Stimulated activated CD4-positive, alpha-beta T cell treated with anti-CD3 and anti-CD28 coated beads, Interleukin-2, amount 100 ng/mL, for 48 hours (primary cell): ENCODE results near the gene IDH3A.

Source experiments
- DNase-seq, 2 donors: peaks; one replicate each; pipeline ENCODE4 v3.0.0-alpha.2; 2020

Gene IDH3A

DNA sequence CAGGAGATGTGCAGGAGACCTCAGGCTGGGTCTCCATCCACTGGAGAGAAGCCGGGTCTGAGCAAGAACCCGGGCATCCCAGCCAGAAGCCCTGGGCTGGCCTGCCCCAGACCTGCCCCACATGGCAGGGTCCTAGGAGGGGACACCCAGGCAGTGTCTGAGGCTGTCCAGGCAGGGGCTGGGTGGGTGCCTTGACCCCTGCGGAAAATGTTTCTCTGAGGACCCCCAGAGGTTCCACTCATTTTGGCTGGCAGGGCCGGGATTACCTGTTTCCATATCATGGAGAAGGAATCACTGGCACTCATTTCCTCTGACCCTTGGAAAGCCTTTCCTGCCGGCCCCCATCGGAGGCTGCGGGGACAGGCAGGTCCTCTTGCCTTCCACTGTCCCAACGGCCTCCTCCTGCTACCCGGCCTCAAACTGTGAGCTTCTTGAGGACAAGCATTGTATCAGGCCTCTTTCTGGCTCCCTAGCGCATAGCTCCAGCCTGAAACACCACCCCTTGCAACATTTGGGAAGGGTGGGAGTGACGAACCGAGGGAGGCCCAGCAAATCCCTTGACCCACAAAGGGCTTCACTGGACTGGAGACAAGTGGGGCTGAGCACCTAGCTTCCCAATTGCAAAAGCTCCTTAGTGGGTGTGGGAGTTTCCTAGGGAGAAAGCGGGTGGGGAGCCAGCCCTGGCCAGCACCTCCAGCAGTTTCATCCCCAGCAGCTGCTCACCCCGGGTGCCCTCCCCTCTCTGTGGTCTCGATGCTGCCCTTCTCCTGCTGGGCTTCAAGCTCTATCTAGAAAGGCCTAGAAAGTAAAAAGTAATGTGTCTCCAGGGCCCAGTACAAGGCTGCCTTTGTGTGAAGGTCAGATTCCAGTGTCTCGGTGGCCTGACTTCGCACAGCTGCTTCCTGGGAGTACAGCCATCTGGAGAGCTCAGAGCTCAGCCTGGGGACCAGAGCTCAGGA is 55.5 kb downstream of the IDH3A start:
- DNase-seq, result no peak

DNA sequence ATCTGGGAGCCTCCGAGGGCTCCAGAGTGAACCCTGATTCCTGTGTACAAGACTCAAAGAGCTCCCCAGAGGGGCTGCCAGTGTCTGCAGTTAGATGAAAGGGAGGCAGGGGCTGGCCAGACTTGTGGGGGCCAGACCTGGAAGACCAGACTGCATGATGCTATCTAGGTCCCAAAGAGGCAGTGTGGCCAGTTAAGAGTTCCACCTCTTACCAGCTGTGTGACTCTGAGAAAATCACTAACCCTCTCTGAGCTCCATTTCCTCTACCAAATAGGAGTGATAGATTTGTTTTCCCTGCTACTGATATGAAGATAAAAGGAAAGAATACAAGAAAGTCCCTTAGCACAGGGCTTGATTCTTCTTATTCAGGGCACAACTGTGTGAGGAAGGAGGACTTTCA is 56.2 kb downstream of the IDH3A start:
- no peak for DNase-seq

DNA sequence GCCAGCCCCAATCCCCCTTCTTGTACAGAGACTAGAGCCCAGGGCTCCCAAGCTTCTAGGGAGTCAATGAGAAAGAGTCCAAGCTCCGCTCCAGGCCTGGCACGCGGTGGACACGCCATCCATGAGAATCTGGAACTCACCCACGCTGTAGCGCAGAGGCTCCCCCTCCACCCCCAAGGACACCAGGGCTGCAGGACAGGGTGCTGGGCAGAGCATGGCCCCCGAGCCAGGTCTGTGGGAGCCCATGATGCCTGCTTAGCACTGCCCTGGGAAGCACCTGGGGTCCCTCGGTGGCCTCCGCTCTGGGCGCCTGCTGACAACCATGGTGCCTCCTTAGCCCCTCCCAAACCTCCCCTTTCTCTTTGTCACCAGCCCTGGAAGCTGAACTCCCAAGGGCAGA is 56.7 kb downstream of the IDH3A start:
- no peak for DNase-seq

DNA sequence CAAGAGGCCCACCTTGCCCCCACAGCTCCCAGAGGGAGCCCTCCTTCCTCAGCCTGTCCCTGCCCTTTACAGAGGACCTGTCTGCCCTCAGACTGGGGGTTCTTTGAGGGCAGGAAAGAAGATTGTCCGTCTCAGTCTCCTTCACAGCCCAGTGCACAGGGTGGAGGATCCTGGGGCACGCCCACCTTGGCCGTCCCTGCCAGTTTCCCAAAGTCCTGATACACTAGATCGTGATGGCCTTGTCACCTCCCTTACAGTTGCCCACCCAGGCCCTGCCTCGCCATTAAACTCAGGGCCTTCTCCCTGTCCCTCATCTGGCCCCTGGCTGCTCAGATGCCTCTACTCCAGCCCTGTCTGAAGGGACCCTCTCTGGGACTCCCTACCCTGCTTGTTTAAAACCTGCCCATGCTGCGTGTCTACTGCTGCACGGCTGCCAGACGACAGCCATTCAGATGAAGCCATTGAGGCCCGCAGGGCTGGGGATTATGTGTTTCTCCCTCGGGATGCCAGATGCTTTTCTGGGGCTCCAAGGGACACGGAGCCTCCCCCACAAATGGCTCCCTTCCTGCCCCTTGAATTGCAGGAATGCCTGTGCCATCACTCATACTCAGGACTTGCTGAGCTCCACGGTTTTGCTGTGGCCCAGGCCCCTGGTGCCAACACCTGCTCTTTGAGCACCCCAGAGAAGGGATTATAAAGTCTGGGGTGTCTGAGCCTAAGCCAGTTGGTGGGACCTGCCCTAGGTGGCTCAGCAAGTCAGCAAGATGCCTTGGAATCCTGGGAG is 57.4 kb downstream of the IDH3A start:
- no peak for DNase-seq

DNA sequence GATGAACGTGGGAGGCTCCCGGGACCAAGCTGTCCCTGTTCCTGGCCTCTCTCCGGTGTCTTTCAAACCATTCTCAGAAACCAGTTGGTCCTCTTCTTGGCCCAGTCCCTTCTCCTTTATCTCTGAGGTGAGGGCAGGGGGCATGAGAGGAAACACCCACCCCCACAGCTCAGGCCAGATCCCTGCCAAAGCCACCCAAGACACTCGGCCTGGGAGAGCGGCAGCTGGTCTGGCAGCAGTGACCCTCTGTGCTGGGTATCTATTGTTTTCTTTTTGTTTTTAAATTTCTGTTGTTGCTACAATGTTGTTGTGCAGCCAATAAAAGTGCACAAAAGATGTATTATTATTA is 57.9 kb downstream of the IDH3A start:
- no peak for DNase-seq

DNA sequence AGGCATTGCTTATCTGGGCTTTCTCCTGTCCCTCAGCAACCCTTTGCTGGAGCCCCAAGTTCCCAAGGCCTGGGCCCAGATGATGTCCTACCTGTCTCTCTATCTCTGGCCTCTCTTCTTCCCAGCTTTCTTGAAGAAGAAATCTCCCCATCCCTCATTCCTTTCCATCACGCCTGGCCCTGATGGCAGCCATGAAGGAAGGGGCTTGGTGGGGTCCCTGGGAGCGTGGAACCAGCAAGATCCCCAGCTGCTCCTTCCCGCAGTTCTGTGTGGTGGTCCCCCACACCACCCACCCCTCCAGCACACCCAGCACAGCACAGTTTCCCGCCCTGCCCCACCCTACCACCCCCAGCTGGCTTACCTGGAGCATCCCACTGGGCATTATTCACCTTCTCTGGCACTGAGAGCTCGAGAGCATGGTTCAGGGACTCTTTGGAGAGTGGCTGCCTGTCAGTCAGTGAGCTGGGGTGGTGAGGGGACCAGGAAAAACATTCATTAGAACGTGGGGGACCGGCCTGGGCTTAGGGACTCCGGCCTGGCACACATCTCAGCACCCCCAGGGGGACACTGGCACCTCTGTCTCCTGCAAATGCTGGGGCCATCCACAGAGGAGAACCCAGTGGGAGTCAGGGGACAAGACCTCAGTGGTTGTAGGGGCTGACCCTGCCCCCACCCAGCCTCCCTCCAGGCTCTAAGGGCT is 58.6 kb downstream of the IDH3A start:
- DNase-seq, result no peak

DNA sequence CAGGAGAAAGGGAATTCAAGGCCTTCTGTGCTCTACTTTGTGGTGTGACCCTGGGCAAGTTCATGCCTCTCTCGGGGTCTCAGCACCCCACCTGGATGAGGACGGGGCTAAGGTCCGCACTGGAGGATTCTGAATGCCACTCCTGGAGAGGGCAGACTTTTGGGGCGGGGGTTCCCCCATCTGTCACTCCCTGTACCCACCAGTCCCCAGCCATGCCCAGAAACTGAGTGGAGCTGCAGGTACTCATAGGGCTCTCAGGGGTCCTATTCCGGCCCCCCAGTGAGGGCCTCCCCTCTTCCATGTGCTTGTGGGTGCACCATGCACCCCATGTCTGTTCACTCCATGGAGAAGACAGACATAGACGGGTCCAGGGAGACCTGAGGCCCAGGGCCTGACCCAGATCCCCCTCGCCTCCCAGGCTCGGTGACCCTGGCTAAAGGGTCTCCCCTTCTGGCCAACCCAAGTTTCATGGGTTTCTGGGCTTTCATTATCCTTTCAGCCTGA is 59.2 kb downstream of the IDH3A start:
- no peak for DNase-seq

DNA sequence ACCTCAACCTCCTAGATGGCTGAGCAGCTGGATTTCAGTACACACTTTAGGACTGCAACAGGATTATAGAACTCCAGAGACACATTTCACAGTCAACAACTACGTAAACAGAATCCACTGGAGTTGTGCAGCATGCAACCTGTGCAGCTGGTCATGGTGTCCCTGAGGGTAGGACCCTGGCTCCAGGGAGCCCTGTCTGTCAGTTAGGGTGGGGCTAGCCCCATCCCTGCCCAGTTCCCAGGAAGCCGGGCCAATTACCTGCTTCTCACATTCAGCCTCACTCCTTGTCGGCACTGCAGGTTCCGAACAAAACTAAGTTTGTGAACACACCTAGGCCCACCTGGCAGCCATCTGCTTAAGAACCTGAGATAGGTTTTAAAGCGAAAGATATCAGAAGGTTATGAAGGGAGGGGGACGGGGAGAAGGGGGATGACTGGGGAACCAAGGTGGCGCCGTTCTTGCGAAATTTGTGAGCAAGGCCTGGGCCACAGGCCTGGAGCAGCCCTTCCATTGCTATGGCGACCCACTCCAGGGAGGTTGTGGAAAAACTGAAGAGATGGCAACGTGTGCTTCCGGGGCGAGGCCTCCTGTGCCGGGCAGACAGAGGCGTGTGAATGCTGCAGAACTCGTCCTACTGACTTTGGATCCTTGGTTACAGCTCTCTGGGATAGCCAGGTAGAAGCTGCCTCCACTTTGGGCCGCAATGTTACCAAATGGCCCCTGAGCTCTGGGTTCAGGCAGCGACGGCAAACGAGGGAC is 59.9 kb downstream of the IDH3A start:
- DNase-seq, result no peak

DNA sequence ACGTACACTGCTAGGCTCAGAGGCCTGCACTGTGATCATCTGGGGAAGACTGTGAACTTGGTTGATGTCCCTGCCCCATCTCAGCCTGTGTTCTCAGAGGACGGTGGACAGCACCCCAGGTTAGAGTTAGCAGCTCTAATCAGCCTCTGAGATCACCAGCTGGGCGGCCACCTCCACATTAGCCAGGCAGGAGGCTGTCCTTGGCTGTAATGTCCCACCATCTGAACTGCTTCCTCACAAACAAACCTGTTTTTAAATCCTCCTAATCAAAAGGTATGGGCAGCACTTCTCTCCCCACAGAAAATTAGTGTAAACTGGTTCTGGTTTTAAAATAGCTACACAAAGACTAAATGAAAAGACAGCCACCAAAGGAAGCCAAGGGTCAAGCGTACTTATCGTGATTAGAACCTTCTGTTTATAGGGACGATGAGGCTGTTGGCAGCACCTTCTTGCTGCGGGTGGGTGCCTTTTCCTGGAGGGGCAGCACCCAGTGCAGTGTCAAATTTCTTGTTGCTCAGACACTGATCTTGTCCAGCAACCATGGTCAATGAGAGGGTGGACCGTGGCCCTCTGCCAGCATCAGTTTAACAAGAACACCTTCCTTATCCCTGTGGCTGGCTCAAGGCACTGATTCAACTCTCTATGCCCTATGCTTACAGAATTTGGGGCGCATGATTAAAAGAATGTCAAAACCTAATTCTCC is 60.6 kb downstream of the IDH3A start:
- DNase-seq, result no peak

DNA sequence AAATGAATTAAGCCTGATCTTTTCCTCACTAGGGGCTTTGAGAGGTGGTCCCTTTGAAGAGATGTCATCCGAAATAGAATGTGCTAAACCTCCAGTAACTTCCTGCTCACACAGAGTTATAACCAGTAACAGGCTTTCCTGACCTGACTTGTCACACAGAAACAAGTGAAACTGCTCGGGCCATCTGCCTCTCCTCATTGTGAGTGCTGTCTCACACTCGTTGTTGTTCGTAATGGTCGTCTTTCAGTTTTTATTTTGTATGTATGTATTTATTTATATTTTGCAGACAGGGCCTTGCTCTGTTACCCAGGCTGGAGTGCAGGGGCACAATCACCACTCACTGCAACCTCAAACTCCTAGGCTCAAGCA is 61.2 kb downstream of the IDH3A start:
- DNase-seq, result no peak

DNA sequence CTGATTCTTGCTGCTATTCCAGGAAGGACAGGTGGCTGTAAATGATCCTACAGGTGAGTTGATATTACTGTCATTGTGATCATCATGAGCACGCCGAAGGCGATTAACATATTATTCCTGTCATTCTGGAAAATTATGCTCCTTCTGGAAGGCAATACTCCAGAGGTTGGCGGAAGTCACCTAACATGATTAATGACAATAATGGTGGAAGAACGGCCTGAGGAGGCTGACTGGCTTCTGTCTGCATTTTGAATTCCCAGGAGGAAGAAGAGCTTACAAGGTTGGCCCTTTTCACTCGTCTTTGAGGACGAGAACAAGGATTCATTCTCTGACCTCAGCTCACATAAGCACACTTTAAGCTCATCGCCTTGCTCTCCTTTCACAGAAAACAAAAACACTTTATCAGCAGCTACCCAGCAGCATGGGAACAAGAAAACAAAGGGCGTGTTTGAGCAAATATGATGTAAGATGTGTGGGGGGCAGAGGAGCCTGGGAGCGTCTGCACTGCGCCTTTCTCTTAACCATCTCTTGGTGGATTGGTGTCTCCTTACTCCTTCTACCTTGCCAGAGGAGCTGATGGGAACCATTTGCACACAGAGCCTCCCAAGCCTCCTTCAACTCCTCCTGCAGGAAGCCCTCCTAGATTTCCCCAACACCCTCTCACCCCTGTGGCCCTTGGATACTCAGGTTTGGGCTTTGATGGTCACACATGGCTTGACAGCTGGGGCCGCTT is 62.2 kb downstream of the IDH3A start:
- DNase-seq, result no peak

DNA sequence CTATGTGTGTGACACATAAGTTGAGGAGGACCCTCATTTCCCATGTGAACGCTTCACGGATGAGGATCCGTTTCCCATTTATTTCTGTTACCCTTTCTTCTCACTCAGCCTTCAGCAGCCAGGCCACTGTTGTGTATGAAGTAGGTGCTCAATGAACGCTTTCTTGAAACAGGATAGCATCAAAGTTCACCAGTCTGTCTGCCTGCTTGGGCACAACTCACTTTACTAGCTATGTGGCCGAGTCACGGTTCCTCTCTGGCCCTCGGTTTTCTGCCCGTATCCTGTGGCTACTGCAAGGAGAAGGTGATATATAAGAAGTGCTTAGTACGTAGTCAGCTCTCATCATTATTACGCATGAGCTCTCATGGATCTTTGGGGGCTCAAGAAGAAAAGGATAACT is 62.8 kb downstream of the IDH3A start:
- no peak for DNase-seq

DNA sequence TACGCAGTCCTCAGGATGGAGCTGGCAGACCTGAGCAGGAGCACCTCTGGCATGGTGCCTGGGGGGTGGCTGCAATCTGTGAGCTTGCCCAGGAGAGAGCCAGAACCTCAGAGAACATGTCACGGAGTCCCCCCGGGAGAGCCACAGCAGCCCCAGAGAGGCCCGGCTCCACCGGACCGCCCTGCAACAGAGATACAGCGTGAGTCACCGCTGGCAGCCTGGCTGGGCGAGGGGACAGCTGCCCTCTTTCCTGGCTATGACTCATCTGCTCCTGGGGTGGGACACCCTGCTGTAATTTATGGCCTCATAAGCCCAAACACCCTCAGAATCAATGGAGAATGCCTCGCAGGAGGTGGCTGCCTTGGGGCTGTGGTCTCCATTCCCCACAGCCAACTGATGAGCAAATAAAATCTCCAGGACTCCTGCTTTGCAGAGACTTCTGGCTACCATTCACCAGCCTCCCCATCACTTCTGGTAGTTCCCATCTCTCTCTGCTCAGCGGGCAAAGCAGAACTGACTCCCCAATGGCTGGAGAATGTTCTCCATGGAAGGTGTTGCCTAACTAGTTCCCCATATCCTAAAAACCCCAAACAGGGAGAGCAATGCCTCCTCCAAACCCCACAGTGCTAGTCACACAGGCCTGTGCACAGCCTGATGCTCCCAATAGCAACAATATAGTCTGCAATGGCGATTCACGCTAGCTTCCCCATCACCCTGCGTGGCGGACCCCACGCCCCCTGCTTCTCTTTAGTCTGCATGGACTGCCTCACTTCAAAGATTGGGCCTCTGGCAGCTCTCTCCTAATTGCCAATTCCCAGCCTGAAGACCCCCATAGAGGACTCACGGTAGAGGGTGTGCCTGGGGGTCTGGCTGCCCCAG is 63.6 kb downstream of the IDH3A start:
- no peak for DNase-seq

DNA sequence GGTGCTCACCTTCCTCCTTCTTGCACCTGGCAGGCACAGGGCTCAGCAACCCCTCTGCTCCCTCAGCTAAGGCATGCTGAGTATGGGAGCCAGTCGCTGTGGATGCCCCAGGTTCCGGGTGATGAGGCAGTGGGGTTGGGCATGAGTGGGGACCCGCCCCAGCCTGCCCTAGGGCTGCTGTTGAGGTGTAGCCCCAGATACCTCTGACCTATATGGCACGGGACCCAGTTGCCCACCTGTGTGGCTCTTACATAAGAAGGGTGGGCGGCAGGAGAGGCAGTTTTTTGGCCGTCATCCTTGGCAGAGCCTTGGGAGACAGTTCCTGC is 64.2 kb downstream of the IDH3A start:
- no peak for DNase-seq

DNA sequence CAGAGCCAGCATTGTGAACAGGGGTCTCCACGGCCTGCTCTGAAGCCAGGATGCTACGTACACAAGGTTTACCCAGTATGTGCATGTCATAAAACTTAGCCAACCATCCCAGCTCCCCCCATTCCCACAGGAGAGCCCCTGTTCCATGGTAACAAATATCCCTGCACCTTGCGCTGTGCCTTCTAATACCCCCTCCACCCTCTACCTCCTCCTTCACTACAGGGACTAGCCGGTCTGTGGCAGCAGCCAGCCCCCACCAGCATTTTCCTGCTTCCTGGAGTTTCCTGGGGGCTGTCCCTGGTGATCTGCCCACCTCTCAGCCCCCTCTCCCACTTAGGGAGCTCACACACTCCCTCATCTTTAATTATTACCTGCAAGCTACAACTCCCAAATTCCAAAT is 64.8 kb downstream of the IDH3A start:
- no peak for DNase-seq

DNA sequence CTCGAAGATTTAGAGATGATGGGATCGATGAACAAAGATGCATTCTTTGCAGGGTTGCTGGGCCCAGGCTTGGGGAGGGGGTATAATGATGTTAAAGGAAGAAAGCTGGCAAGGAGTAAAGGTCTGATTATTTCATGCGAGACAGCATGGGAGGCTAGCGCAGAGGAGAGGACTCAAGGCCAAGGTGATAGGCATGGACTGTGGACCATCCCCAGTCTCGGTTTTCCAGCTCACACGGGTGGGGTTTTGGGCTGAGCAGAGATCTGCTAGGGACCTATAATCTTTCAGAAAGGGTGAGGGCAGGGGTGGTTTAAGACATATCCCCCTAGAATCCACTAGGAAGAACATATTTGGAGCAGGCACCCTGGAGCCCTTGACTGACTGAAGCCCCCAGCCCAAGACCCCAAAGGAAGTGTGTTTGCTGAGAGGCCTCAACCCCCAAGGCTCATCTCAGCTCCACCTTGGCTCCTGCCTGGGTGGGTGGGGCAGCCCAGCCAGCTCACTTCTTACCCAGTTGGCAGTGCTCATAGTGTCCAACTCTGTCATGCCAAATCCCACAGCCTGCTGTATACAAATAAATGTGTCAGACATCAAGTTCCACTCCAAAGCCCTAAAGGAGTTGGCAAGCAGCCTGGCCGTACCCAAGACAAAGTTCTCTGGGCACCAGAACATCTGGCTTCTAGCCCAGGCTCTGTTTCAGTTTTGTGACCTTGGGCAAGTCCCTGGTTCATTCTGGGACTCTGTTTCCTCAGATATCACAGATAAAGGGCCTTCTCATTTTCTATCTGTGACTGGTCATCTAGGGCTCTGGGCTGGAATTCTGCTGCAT is 67.3 kb downstream of the IDH3A start:
- DNase-seq, result no peak

DNA sequence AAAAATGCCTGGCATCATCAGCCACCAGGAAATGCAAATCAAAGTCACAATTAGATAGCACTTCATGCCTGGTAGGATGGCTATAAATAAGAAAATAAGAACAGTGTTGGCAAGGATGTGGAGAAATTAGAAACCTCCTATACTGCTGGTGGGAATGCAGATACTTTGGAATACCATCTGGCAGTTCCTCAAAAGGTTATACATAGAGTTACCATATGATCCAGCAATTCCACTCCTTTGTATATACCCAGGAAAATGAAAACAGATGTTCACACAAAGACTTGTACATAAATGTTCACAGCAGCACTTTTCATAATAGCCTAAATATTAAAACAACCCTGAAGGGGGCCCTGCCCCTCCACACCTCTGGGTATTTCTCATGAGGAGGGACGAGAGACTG is 71.6 kb downstream of the IDH3A start:
- no peak for DNase-seq
